Activated T-cell treated with anti-CD3 and anti-CD28 coated beads for 4 hours (primary cell): ENCODE measurements around the gene SMIM12.

Source experiments
- DNase-seq: peaks from one replicate; pipeline ENCODE4 v3.0.0-alpha.2; 2020

SMIM12 gene

DNA sequence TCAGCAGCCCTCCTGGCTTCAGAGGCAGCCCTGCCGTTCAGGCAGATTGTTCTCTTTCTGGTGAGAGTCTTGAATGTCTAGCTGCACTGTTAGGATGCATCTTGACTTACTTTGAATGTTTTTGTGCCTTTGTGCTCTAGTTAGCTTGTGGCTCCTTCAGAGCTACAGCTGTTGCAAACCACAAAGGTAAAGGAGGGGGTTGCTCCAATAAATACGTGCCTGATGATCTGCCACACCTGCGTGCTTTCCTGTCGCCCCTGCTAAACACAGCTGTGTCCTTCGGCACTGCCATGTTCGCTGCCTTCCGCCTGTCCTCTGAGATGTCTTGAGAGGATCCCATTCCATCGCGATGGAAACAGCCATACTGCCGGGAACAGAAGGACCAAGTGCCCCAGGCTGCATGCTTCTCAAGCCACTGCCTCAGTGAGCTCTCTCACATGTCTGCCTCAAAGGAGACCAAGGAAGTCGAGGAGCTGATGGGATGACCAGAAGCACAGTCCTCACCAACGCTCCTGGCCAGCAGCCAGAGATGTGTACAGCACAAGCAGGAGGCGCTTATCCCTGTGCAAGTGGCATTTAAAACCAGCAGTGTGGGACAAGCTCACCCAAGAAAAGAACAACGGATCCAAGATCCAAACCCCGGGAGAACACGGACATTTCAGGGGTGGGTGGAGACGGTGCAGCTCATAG is 12.0 kb upstream of the SMIM12 start:
- DNase-seq, result no peak

DNA sequence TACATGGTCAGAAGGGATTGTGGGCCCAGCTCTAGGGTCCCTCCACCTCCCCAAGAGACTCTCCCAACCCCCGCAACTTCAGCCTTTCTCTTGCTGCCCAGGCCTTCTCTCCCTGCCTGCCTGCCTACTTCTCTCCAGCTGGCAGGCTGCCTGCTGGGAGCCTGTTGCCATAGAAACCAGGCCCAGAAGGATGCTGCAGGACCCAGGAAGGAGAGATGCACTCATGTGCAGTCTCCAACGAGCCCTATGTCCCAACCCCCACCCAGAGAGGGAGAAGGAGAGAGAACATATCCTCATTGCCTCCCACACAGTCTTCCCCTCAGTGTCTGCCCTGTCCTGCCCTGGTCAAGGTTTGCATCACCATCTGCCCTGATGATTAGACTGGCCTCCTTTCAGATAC is 10.8 kb upstream of the SMIM12 start:
- DNase-seq, result no peak

DNA sequence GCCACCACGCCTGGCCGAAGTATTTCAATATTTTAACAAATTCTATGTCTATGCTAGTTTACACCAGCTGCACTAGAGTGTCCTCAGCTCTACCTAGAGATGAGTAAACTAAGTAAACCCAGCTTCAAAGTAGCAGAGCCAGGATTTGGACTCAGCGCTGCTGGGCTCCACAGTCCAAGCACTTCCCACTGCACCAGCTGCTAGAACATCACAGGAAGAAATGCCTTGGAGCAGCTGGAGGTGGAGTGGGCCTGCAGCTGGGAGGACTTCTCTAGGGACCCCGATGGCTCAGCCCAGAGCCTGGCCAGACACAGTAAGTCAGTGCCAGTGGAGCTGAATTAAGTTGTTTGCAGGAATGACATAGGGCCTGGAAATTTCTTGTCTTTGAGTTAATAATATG is 10.2 kb upstream of the SMIM12 start:
- DNase-seq, result no peak

DNA sequence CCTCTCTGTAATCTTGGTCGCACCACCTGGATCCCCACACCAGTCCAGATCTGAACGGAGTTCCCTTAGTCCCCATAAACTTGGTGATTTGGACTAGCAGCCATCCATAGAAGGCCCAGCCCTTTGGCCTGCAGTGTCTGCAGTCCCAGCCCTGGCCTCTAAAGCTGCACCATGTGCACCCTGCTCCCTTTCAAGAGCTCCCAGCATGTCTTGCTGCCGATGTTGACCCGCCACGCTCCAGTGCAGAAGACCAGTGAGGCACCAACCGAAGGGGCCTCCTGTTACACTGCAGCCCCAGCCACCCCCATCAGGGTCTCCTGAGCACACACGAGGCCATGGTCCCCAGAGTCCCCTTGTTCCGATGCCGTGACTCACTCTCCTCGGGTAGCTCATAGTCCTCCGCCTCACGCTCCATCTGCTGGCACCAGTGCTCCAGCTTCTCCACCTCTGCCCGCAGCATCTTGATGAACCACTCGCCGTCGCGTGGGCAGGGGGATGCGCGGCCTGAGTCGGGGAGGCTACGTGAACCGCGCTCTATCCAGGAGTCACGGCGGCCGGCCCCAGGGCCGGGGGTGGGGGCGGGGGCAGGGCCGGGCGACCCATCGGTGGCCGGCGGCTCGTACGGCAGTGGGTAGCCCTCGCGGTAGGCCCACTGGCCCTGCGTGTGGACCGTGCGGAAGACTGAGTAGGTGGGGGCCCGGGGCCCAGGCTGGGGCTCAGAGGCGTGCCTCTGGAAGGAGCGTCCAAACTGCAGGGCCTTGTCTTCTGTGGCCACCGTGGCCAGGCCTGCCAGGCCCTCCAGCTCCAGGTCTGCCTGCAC is 8.9 kb upstream of the SMIM12 start:
- DNase-seq, result no peak

DNA sequence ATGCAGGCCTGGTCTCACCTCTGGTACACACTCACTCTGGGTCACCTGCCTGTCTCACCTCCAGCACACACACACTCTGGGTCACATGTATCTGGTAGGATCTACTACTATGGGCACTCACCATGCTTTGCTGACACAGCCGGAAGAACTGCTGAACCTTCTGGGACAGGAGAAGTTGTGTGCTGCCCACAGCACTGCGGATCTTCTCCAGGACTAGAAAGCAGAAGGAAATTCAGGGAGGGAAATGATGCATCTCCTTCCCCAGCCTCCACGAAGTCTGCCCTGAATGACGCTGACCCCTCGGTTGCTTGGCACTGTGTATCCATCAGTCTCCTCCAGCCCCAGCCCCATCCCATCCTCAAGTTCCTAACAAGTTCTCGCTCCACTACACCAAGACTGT is 7.9 kb upstream of the SMIM12 start:
- no peak for DNase-seq

DNA sequence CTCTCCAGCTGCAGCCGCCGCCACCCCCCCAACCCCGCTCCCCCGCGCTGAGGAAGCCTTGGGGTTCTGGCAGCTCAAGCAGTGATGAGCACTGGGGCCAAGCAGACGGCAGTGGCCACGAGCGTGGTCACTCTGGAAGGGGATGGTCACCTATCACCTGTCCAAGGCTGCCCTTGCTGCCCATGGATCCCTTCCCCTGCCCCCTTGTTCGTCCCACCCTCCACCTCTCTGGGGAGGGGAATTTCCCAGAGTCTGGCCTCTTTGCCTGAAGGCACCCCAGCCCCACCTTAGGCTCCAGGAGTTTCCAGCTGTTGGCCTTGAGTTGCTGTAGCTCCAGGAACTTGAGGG is 7.2 kb upstream of the SMIM12 start:
- DNase-seq, result no peak

DNA sequence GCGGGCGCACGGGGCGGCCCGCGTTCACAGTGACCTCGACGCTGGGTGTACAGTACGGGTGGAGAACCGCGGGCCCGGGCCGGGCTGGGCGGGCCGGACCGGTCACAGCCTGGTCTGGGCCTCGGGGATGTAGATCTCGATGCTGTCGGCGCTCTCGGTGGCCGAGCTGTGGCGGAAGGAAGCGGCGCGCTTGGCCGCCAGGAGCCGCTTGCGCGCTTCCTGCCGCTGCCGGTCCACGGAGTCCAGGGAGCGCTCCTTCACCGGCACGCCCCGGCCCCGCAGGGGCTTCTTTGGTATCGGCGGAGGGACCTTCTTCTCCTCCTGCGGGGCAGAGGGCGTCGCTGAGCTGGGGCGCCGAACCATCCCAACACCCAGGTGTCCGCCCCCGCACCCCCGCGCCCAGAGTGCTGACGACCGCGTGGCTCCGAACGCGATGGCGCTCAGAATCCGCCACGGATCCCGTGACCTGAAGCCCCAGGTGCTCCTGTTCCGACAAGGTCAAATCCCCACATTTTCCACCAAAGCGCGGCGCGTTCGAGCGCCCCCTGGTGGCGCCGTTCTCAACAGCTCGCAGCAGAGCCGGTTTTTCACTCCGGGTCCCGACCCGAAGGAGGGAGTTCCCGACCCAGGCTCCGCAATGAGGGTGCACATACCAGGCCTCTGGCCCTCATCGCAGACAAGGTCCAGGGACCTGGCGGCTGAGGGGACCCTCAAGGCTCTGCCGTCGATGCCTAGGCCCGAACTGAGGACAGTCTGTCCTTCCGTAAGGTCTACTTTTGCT is 6.6 kb upstream of the SMIM12 start:
- DNase-seq, result peak; percentile 95

DNA sequence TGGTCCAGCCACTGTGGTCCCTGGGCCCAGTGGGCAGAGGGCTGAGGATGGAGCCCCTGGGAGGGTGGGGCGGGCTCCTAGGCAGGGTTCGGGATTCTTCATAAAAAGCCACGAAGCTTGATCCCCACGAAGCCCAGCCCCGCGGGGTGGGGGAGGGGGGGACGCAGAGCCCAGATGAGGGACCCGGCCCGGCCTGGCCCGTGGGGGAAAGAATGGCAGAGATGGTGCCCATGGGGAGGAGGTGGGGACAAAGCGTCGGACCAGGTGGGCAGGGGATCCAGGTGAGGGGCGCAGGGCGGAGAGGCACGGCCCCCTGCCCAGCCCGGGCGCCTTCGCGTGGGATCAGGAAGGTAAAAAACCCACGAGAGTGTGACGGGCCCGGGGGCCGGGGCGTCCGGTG is 6.0 kb upstream of the SMIM12 start:
- DNase-seq, result no peak

DNA sequence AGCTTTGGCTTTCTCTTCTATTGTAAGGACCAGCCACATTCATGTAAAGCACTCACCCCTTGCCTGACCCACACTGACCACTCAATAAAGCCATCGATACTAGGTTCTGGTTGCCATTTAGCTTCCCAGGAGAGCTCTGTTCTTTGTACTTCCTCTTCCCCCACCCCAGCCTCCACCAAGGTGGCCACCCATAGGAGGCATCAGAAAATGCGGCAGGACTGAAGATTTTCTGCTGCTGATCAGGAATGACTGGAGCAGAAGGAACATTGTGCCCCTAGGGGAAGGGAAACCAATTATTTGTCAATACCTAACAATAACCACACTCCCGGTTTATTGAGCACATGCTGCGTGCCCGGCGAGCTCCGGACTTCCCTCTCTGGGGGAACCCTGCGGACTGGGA is 5.2 kb upstream of the SMIM12 start:
- no peak for DNase-seq

DNA sequence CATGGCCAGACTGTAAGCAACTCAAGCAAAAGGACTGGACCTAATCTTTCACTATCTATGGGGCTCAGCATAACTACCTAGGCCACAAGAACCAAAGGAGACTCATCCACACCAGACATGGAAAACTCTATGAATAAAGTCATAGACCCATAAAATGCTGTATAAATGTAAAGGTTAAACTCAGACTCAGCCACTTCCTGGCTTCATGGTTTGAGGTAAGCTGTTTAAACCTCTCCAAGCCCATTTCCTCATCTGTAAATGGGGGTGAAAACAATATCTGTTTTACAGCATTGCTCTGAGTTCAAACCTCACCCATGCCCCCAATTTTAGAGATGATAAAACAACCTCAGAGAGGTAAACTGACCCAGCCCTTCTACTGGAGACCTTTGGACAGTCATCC is 4.0 kb upstream of the SMIM12 start:
- no peak for DNase-seq

DNA sequence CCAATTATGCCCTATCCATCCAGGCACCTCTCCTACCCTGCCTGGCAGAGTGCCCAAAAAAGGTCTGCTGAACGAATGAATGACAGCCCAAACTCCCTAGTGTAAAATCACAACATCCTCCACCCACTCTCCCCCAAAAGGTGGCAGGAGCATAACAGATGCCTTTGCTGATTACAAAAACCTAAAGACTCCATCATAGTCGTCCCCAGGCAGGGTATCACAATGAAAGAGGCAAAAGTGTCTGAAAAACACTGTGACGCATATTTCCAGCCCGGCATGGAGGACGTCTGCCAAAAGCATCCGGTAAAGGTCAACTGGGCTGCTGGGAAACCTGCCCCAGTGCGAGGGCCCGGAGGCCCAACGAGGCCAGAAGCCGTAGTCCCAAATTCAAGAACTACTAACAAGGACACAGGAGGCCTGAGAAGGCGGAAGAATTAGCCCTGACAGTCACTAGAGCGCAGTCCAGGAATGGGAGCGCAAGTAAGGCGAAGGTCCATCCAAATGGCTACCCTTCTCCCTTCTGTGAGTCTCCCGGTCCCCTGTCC is 576 bp downstream of the SMIM12 start:
- peak; percentile 15 for DNase-seq

DNA sequence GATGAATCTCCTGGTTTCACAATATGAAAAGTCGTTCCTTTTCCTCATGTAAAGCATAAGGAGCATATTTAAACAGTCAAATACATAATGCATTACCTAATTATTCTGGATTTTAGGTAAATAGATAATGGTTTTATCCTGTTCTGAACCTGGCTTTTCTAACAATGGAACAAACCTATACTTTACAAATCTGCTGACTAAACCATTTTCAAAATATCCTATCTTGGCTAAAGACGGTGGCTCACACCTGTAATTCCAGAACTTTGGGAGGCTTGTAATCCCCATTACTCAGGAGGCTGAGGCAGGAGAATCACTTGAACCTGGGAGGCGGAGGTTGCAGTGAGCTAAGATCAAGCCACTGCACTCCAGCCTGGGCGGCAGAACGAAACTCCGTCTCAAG is 2.9 kb downstream of the SMIM12 start:
- no peak for DNase-seq

DNA sequence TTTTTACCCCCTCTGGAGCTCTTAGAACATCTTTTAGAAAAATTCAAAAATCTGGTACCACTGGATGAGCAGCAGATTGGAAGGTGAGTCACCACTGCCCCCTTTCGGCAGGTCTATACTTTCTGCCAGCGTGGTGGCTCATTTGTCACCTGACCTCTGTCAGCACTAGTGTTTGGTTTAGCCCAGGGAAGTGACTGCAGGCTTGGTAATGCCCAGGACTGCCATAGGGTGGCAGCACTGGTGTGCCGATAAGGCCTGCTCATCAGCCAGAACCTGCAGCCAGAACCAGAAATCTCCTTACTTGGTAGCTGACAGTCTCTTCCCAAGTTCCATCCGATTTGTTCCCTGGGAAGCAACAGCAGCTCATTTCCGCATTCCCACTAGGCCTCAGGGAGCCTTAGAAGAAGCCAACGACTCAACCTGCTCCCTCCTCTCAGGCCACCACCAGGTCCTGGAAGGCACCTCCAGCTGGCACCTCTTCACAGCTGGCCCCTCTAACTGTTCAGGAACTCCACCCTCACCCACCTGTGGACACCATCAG is 6.8 kb downstream of the SMIM12 start:
- peak; percentile 84 for DNase-seq

DNA sequence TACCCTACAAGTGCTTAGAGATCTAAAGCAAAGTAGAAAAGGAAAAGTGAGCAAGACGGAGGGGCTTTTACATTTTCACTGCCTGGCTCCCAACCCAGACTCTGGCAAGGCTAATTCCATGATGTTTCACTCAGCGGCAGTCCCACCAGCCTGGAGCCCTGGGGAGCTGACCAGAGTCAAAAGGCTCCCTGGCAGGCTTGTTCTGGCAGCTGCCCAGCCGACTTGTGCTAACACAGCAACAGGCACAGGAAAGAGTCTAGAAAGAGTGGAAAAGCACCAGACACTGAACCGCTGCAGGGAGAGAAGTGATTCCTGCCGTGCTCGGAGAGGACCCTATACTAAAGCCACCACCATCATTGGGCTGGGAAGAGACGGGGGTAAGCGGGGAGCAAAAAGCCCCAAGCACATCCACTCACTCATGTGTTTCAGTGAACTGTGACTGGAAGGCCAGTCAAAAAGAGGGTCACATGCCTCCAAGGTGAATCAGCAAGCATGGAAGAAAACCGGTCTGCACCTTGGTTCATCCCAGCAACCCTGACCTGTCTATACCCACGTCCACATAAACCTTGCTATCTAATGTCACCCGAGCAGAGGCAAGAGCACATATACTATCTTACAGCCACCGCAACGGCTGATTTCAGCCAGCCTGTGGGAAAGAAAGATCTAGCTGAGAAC is 8.0 kb downstream of the SMIM12 start:
- DNase-seq, result no peak

DNA sequence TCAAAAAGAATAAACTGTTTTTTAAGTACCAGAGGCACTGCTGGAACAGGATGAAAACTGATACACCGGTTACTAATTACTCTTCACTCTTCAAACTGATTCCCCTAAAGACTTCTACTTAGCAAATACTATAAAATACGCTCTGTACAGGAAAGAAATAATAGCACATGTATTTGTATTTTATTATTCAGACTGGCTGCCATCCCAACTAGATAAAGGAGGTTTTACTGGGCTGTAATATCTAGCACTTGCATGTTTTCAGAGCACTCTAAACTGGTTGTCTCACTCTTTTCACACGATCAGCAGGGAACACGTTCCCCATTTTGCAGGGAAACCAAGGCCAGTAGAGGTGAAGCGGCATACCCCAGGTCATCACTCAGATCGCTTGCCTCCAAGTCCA is 9.2 kb downstream of the SMIM12 start:
- no peak for DNase-seq

DNA sequence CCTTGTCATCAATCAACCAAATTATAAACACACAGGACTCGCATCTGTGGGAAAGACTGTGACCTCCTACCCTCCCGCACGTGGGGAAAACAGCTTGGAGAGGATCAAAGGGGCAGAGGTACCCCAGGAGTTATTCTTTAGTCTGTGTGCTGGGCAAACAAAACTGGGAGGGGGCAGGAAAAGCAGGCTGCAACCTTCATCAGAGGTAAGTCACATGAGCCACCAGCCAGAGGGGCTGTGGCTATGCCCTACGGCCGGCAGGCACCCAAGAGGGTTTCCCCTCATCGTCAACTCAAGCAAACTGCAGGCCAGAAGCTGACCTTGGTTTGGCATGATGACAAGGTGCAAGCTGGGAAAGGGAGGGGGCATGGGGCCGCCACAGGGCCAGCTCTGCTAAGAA is 12.5 kb downstream of the SMIM12 start:
- DNase-seq, result no peak

DNA sequence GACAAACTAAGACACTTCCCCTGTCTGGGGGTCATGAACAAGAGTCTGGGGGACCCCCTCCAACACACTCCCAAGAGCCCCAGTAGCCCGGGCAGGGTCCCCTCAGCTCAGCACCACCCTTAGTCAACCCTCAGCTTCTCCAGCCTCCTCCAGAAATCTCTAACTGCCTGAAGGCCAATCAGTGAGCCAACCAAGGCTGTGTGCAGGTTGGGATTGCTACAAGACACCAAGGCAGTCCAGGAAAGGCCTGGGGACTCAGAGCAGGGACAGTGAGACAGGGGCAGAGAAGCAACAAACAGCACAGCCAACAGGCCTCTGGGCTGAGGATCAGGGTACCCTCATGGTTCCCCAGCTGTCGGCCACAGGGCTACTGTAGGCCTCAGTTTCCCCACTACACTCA is 13.3 kb downstream of the SMIM12 start:
- no peak for DNase-seq

DNA sequence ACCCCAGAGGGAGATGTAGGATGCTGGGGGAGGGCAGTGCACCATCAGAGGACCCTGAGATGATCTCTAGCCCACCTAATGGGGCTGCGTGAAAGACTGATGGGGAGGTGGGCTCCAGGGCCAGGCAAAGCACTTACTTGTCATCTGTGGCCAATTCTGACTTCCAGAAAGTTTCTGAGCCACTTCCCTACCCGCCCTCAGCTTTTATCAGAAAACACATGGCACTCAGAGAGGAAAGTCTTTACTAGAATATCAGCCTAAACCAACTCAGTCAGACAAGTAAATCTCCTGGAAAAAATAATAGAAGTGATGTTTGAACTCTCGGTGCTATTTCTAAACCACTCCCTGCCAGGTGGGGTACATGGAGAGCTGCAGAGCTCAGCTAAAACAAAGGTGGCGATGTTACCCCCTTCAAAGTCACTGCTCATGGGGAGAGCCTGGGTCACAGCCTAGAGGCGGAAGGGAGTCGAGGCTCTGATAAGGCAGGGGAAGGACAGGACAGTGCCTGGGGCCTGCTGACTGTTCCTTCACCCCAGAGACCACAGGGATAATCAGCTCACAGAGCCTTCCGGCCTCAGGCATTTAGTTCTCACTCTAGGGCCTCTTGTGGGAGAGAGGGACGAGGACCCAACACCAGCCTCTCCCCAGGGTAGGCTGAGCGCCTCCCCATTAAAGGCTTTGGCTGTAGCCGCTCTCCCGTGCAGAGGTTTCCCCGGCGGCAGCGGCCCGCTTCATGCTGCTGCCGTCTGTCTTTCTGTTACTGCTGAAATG is 14.2 kb downstream of the SMIM12 start:
- no peak for DNase-seq

DNA sequence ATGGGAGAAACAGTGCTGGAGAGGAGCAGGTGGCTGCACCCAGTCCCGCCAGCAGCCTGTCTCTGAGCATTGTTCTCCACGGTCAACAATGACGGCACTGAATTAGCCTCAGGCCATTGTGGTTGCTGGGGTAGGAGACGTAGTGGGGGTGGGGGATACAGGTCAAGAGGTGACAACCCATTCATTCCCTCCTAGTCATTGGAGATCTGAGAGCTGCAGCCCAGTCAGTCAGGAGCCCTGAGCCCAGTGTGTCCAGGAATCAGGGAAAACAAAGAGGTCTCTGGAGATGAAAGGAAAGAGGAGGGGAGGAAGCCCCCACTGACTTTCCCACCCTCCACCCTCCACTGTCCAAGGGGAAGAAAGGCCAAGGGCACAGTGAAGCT is 15.3 kb downstream of the SMIM12 start:
- no peak for DNase-seq

DNA sequence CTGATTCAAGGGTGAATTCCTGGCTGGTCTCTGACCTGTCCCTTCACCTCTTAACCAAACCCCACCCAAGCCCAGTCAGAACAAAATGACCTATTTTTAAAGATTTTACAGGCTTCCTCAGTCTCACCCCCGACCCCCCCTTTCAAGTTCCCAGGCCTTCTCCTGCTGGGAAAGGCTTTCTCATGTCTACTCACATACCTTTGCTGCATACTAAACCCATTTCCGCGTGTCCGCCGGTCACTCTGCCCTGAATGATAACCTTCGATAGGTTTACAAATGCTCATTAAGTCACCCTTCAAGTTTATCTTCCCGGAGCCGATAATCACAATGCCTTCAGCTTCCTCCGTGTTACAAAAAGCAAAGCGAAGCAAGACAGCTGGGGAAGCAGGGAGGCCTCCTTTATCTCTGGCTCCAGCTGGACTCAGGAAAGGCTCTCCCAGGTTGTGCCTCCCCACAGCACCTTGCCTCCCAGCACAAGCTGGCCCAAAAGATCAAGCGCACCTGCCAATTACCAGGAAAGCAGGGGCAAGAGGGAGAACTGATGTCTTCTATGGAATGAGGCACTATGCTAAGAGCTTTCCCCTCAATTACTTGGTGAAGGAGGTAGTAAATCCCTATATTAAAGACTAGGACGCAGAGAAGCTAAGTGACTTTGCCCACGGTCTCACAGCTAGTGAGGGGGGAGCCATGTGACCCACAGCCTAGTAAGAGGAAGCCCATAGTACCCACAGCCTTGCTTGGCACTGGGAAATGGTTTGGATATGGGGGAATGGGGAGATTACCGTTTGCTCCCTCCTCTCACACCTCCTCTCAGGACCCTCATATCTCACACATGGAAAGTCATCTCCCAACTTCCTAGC is 15.9 kb downstream of the SMIM12 start:
- DNase-seq, result no peak

DNA sequence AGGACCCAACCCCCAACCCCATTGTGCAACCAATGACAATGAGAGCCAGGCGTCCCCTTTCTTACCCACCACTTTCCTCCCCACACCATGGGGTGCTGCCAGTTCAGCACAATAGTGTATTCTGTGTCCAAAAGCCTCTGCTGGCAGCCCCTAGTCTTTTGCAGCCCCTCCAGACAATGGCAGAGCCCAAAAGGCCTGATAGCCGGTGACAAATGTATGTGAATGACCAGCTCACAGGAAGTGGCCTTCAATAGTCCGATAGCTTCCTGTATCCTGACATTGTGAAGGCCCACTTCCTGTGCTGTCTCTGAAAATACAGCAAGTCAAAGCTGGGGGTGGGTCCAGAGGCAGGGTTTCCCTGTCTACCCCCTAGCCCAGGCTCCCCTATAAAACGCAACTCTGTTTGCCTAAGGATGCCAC is 16.6 kb downstream of the SMIM12 start:
- no peak for DNase-seq
